HG02642 (cell line): ENCODE results near the gene MARF1.
"Not testable (repeated sequence)": the region's sequence is repeated elsewhere in the genome, so short reads cannot be mapped to it uniquely, and the experiment has no call there.

Experiments
- ATAC-seq: cut with Tn5 transposase; IDR thresholded peaks from one replicate; pipeline ENCODE4 v1.9.1; 2021; ENCODE audit warnings: mild to moderate bottlenecking; ENCODE audit not compliant: unreplicated experiment, poor library complexity

The MARF1 gene

DNA sequence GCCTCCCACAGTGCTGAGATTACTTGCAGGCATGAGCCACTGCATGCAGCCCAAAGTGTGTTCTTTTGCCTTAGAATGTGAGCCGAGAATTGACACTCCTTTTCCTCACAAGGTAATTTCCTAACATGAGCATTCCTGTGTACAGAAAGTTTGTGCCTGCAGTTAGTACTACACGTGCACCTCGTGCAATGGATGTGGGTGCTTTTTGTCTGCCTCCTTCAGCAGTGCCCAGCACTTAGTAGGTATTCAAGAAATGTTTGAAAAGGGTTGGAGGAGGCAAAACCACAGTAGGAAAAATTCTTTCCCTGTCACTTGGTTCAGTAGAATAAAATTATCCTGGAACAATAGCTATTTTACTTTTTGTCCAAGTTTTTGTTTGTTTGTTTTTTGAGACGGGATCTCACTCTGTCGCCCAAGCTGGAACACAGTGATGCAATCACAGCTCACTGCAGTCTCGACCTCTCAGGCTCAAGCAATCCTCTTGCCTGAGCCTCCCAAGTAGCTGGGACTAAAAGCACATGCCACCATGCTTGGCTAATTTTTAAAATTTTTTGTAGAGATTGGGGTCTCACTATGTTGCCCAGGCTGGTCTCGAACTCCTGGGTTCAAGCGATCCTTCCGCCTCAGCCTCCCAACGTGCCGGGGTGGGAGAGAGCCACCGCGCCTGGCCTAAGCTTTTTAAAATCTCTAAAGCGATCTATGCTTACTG is 9.5 kb upstream of the MARF1 start:
- ATAC-seq, result no peak

- peak; percentile 20 for ATAC-seq
Measured at GRCh38 chr16:15650698-15651171, 7.8 kb upstream of the MARF1 start.

DNA sequence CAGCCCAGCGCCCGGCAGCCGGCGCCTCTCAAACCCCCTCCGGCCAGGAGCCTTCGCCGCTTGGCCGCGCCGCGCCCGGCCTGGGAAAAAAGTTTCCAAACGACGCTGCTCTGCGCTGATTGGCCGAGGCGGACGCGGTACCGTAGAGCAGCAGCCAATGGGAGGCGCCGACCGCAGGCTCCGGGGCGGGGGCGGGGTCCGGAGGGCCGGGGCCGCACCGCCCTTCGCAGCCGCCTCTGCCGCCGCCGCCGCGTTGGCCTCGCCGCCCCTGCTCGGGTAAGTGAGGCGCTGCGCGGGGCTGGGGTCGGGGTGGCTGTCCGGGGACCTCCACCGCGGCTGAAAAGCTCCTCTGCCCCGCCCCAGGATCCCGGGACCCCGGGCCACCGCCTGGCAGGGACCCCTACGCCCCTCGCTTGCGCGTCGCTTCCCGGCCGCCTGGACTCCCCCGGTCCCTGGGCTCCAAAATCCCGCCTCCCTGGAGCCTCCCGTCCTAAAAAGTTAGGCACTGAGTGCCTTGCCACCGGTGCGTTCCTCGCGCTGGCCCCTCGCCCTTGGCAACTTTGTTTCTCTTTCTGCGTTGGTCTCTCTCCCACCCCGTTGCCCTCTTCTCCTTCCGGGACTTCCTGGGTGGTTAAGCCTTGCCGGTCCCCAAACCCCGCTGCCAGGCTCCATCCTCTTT is 7.2 kb upstream of the MARF1 start, which contains the start of gene NDE1:
Gene NDE1 (plus strand): TSS at position 227 of the 679 bp plus-strand sequence. CDS start 14,534 bp downstream, outside the sequence.
- ATAC-seq, result peak; percentile 86

- ATAC-seq, result no peak
Measured at GRCh38 chr16:15649727-15650018, 6.7 kb upstream of the MARF1 start.

DNA sequence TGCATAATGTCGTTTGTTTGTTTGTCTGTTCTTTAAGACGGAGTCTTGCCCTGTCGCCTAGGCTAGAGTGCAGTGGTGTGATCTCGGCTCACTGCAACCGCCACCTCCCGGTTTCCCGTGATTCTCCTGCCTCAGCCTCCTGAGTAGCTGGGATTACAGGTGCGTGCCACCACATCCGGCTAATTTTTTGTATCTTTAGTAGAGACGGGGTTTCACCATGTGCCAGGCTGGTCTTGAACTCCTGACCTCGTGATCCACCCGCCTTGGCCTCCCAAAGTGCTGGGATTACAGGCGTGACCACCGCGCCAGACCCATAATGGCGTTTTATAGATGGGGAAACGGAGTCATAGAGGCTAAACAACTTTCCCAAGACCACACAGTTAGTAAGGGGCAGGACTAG is 6.4 kb upstream of the MARF1 start:
- not testable (repeated sequence) for ATAC-seq

GRCh38 chr16:15648135-15648730 is 5.3 kb upstream of the MARF1 start:
- no peak for ATAC-seq

GRCh38 chr16:15647294-15648014 is 4.5 kb upstream of the MARF1 start:
- ATAC-seq, result no peak

GRCh38 chr16:15646557-15647293 is 3.8 kb upstream of the MARF1 start:
- ATAC-seq, result not testable (repeated sequence)

DNA sequence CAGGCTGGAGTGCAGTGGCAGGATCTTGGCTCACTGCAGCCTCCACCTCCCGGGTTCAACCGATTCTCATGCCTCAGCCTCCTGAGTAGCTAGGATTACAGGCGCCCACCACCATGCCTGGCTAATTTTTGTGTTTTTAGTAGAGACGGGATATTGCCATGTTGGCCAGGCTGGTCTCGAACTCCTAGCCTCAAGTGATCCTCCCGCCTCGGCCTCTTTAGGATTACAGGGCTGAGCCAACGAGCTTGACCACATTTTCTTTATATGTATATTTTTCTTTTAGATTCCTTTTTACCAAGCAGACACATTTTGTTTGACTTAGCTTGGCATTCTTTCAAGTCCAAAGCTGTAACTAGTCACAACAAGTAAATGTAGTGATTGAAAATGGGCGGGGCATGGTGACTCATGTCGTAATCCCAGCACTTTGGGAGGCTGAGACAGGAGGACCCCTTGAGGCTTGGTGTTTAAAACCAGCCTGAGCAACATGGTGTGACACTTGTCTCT is 2.1 kb upstream of the MARF1 start:
- ATAC-seq, result not testable (repeated sequence)

GRCh38 chr16:15644267-15644961 is 1.5 kb upstream of the MARF1 start:
- no peak for ATAC-seq

GRCh38 chr16:15643946-15644250 is 944 bp upstream of the MARF1 start:
- ATAC-seq, result no peak

DNA sequence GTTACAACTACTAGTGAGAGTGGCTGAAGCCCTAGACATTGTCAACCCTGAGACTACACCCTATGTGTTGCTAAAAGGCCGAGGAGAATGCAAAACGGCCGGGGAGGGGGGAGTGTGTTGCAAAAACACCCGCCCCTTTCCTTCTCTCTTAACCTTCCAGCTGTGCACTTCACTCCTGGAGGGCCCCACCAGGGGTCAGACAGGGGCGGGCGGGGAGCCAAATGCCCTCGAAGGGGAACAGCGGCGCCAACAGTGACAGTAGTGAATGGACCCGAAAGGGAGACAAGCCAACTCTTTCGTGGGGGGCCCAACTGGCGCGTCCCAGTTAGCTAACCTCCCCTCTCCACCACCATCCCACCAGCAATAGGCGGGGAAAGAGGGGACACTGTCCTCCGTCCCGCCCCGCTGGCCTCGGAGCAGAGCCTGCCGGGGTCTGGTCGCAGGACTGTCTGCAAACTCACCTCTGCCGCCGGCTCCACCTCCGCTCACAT is 352 bp downstream of the MARF1 start:
- peak; percentile 52 for ATAC-seq

DNA sequence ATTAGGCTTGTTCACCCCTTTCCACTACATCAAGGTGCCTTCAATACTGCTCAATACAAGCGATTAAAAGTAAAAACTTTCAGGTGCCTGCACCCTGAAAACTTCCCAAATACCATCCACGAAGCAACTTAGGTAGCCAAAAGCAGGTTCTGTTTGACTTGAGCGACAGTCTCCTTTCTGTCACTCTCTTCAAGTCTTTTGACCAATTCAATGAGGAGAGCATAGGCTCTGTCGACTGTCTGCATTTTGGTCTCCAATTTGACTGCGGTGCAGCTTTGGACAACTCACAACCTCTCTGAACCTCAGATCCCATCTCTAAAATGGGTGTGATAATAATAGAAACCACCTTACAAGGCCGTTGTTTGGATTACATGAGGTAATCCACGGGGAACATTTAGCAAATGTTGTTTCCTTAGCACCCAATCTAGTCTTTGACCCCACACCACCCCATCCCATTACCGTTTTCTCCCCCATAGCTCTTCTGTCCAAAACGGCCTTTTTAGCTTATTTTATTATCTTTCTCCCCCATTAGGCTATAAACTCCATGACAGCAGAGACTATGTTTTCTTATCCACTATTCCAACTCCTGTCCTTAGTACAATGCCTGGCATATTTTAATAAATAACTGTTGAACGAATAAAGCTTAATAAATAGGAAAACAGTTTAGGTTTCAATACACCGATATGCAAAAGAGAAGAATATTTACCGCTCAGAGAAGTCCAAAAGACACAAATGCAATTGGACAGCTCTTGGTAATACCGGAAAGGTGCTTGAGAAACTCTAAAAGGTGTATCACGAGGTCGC is 999 bp downstream of the MARF1 start:
- ATAC-seq, result no peak

DNA sequence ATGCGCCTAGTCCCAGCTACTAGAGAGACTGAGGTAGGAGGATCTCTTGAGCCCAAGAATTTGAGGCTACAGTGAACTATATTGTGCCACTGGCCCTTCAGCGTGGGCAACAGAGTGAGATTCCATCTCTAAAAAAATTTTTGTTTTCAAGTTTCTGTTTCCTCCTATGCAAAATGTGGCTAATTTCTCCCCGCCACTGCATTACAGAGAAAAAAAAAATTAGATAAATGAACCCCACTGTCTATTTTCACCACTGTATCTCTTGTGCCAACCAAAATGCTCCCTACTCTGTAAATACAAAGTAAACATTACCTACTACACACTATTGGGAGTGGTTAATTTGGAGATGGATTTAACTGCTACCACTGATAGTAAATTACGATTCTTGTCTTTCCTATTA is 2.0 kb downstream of the MARF1 start:
- ATAC-seq, result no peak

DNA sequence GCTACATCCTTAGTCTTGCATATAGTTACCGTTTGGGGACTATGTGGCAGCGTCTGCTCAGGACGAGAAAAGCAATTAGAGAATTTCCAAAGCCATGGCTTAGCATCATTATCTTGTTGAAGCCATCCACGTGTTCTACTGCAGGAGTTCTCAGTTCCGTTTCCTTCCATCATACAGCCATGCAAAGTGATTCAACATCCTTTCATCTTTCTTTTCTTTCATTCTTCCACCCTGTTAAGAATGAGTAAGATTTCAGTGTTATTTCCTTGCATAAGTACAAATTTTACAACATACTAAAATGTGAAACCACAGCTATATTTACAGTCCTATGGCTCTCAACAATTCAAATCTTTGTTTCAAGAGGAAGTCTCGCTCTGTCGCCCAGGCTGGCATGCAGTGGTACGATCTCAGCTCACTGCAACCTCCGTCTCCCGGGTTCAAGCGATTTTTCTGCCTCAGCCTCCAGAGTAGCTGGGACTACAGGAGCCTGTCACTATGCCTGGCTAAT is 3.8 kb downstream of the MARF1 start:
- no peak for ATAC-seq

- ATAC-seq, result no peak
Measured at GRCh38 chr16:15636392-15636873, 6.5 kb downstream of the MARF1 start.

DNA sequence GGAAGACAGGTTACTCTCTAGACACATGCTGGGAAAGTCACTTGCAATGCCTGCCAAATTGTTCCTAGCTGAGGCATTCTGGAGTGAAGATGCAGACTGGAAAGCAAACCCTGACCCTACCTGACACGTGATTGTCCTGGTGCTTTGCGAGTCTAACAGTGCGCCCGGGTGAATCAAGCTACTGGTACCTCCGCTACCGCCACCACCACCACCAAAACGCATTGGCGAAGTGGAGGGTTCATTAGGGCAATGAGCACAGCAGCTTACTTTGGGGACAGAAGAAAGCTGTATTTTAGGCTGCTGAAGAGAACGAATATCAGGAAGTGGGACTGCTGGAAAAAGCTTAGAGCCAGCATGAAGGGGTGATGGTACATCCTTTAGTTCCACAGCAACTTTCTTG is 7.0 kb downstream of the MARF1 start:
- no peak for ATAC-seq

DNA sequence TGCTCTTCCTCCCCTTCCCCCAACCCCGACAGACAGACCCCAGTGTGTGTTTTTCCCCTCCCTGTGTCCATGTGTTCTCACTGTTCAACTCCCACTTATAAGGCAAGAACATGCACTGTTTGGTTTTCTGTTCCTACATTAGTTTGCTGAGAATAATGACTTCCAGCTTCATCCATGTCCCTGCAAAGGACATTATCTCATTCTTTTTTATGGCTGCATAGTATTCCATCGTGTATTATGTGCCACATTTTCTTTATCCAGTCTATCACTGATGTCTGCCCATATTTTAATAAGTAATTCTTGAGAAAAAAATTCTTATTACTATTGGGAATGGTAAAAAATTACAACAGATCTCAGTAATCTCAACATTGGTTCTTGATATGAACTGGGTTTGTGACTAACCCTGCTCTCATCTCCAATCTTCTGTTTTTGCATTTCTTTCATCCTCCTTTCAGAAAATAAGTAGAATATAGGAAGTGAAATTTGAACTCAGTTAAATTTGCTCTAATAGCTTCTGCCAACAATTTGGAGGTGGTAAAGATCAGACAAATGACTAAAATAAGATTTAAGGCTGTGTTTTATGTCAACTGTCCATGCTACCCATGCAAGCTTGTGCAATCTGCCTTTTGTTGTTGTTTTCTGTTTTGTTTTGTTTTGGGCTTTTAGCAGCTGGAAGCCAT is 11.1 kb downstream of the MARF1 start:
- ATAC-seq, result no peak
